OCI-LY3 (cell line): ENCODE data around the gene SOWAHC.

Experiments used
- CTCF ChIP-seq: fragments of 200-600, 300-600 bp; sonication (generic); IDR thresholded peaks from 2 replicates; pipeline ENCODE4 v1.5.1; 2014; ENCODE audit warnings: antibody characterized with exemption, low read length, low read depth
- EZH2phosphoT487 ChIP-seq: fragments of 200-600 bp; shearing (Covaris generic); IDR thresholded peaks from 2 replicates; pipeline ENCODE4 v1.6.1; 2018; ENCODE audit warnings: antibody characterized with exemption, mixed run types, low read depth

DNA sequence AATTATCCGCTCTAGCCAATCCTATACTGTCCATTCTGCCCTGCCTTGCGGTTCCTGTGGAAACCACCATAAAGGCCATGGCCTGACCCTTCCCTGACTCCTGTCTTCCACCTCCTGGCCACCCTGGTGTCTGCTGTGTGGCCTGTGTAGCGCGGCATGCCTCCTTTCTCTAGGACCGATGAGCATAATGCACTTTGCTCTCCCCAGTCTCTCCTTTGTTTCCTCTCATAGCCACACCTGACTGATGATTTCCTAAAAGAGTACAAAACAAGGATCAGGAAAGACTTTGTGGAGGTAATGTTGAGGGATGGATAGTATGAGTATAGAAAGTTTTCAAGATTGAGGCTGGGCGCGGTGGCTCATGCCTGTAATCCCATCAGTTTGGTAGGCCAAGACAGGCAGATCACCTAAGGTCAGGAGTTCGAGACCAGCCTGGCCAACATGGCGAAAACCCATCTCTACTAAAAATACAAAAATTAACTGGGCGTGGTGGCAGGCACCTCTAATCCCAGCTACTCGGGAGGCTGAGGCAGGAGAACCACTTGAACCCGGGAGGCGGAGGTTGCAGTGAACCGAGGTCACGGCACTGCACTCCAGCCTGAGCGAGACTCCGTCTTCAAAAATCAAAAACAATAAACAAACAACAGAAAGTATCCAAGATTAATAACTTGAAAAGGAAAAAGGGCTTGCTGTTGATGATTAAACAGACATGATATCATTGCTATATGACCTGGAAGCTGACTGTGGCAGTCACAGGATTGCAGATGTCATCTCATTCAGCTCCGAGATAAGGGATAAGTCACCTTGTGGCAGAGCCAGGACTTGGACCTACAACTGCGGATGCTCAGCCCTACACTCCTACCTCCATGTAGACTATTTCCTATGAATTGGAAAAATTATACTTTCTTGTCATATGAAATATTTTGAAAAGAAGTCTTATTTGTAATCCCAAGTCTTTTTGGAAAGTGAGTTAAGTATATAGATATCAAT lies 16.6 kb downstream of the SOWAHC start:
- TF ChIP-seq CTCF (no peak), EZH2phosphoT487 (no peak)
